Trophoblast cell (in vitro differentiated cells and primary cell): ENCODE measurements around the gene HOXA4.

Experiments used
- DNase-seq, 2 donors: peaks; one replicate each; pipeline ENCODE4 v3.0.0-alpha.2; 2016
- H2AFZ ChIP-seq: 2 replicates; pipeline ENCODE4 v1.6.1; 2013; ENCODE audit warnings: low read length, moderate library complexity, mild to moderate bottlenecking; ENCODE audit not compliant: insufficient read depth, poor library complexity
- H2AK5ac ChIP-seq: 2 replicates; pipeline ENCODE4 v1.6.1; 2013; ENCODE audit warnings: mild to moderate bottlenecking, low read length
- H2BK120ac ChIP-seq: 2 replicates; pipeline ENCODE4 v1.6.1; 2013; ENCODE audit warnings: low read length, mild to moderate bottlenecking, moderate library complexity; ENCODE audit not compliant: insufficient read depth, poor library complexity
- H2BK12ac ChIP-seq: 2 replicates; pipeline ENCODE4 v1.6.1; 2013; ENCODE audit warnings: mild to moderate bottlenecking, low read length, moderate library complexity
- H2BK5ac ChIP-seq: 2 replicates; pipeline ENCODE4 v1.6.1; 2013; ENCODE audit warnings: low read length, low read depth, moderate library complexity, mild to moderate bottlenecking; ENCODE audit not compliant: poor library complexity
- H3K14ac ChIP-seq: 2 replicates; pipeline ENCODE4 v1.6.1; 2013; ENCODE audit warnings: mild to moderate bottlenecking, low read length
- H3K18ac ChIP-seq: 2 replicates; pipeline ENCODE4 v1.6.1; 2013; ENCODE audit warnings: mild to moderate bottlenecking, low read length
- H3K23ac ChIP-seq: 2 replicates; pipeline ENCODE4 v1.6.1; 2013; ENCODE audit warnings: low read length
- H3K27ac ChIP-seq: 2 replicates; pipeline ENCODE4 v1.5.1; 2013; ENCODE audit warnings: low read depth, mild to moderate bottlenecking, inconsistent platforms, low read length, moderate library complexity
- H3K27me3 ChIP-seq: 2 replicates; pipeline ENCODE4 v1.6.1; 2013; ENCODE audit warnings: inconsistent platforms, mild to moderate bottlenecking, low read length, moderate library complexity; ENCODE audit not compliant: insufficient read depth
- H3K36me3 ChIP-seq, 2 experiments: 1 replicate in 1 of 2; 2 replicates in 1 of 2; pipeline ENCODE4 v1.6.1; 2013; ENCODE audit warnings: low read length in 2 of 2, mild to moderate bottlenecking in 2 of 2, moderate library complexity in 1 of 2; ENCODE audit not compliant: insufficient read depth in 2 of 2, control insufficient read depth in 1 of 2
- H3K4ac ChIP-seq: 2 replicates; pipeline ENCODE4 v1.6.1; 2013; ENCODE audit warnings: low read depth, mild to moderate bottlenecking, low read length, moderate library complexity
- H3K4me1 ChIP-seq, 2 experiments: 1 replicate in 1 of 2; 2 replicates in 1 of 2; pipeline ENCODE4 v1.6.1; 2013; ENCODE audit warnings: low read length in 2 of 2, mild to moderate bottlenecking in 2 of 2, moderate library complexity in 1 of 2; ENCODE audit not compliant: insufficient read depth in 2 of 2, control insufficient read depth in 1 of 2
- H3K4me2 ChIP-seq: 2 replicates; pipeline ENCODE4 v1.6.1; 2013; ENCODE audit warnings: inconsistent platforms, mild to moderate bottlenecking, low read length, moderate library complexity
- H3K4me3 ChIP-seq: 2 replicates; pipeline ENCODE4 v1.5.1; 2013; ENCODE audit warnings: mild to moderate bottlenecking, low read depth, low read length, inconsistent platforms
- H3K79me1 ChIP-seq: one replicate; pipeline ENCODE4 v1.6.1; 2013; ENCODE audit warnings: low read length
- H3K79me2 ChIP-seq: 2 replicates; pipeline ENCODE4 v1.6.1; 2013; ENCODE audit warnings: low read length, mild to moderate bottlenecking; ENCODE audit not compliant: control insufficient read depth, insufficient read depth, poor library complexity
- H3K9ac ChIP-seq: 2 replicates; pipeline ENCODE4 v1.6.1; 2013; ENCODE audit warnings: mild to moderate bottlenecking, low read length
- H3K9me3 ChIP-seq: 2 replicates; pipeline ENCODE4 v1.6.1; 2013; ENCODE audit warnings: low read depth, mild to moderate bottlenecking, control low read depth, inconsistent platforms, low read length; ENCODE audit not compliant: insufficient read depth
- H4K12ac ChIP-seq: 2 replicates; pipeline ENCODE4 v1.6.1; 2013; ENCODE audit warnings: low read depth, mild to moderate bottlenecking, low read length, moderate library complexity
- H4K8ac ChIP-seq: 2 replicates; pipeline ENCODE4 v1.6.1; 2013; ENCODE audit warnings: low read depth, mild to moderate bottlenecking, low read length, moderate library complexity
- H4K91ac ChIP-seq: one replicate; pipeline ENCODE4 v1.6.1; 2013; ENCODE audit warnings: low read depth, mild to moderate bottlenecking, low read length, moderate library complexity
- WGBS: extraction: QIAGEN DNeasy Blood & Tissue Kit; methylation state at CpG from one replicate; pipeline ENCODE4 v1.1.7; 2013; ENCODE audit warnings: missing lambda C conversion rate; ENCODE audit not compliant: insufficient read length, insufficient coverage; ENCODE audit errors: extremely low coverage; 5-methylcytosine and 5-hydroxymethylcytosine counted together

Gene HOXA4

DNA sequence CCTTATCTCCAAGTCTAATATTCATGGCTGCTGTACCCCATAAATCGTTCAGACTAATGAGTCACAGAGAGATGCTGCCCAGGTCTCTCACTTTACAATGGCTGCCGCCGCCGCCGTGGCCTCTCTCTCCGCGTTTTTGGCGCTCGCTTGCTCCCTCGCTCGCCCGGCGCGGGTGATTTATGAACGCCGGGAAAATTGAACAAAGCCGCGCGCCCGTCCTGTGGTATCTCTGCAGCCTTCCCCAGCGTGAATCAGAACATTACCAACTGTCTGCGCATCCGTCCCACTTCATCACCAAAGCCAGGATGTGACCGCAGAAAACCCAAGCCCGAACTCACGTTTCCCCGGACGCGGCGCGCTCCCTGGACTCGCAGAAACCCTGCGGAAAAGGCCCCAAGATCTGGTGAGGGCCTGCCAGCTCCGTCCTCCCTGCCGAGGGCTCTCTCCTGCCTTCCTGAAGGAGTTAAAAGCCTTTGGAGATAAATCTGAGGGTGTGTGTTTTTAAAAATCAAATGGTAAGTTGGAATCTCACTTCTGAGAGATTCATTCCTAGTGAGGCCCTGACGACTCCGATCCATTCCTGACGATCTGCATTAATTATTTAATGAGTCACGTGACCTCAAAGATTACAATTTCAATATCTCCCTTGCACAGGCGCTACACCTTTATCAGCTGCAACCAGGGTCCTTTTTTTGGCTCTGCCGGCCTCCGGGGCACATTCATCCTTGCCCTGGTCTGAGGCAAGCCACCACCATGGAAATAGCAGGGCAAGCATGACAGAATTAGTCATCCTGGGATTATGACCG lies 6.3 kb downstream of the HOXA4 start:
- Histone ChIP-seq H3K23ac (no peak overlapping the region), H3K4me3 (no peak overlapping the region), H3K27me3 (peaks cover 88% of the 10 kb centered on the region), H2BK5ac (no peak overlapping the region), H3K4ac (no peak overlapping the region), H2BK12ac (no peak overlapping the region), H3K14ac (no peak overlapping the region), H2BK120ac (no peak overlapping the region), H2AFZ (no peak overlapping the region), H3K4me2 (no peak overlapping the region), H3K18ac (no peak overlapping the region), H3K27ac (no peak overlapping the region), H3K36me3 (no peaks in the 10 kb centered on the region), H3K9me3 (peaks cover 14% of the 10 kb centered on the region), H2AK5ac (no peak overlapping the region), H4K8ac (no peak overlapping the region), H3K4me1 (no peaks in the 10 kb centered on the region), H3K9ac (no peak overlapping the region), H4K91ac (no peak overlapping the region), H3K79me2 (no peaks in the 10 kb centered on the region), H3K79me1 (no peaks in the 10 kb centered on the region), H4K12ac (no peak overlapping the region)
- no peak for DNase-seq
- WGBS: no CpG with 5 or more reads among the region's 43 CpGs

DNA sequence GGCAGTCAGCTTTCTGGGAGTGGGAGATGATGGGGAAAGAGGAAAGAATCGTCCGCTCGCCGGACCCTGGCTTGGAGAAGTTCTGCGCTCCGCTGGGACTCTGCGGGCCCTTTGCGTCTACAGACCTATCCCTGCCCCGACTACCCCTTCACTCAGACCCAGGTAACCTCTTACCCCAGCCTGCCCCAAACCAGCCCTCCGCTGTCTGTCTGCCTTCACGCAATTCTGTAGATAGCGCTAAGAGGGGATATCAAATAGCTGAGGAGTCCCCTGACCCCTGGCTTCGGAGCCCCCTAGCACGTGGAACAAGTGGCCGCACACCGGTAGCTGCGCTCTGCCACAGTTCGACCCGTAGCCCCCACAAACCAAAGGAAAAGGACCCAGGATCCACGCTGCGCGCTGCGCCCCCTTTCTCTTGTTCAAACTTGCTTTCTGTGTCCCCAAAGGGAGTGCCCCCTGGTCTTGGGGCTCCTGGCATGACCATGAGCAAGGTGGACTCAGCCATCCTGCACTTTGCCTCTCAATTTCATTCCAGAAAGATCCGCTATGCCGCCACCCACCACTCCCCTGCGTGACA lies 7.0 kb downstream of the HOXA4 start:
- H3K4me1 ChIP-seq: no peaks in the 10 kb centered on the region
- H4K8ac ChIP-seq: no peak overlapping the region
- H2AFZ ChIP-seq: no peak overlapping the region
- H3K9ac ChIP-seq: no peak overlapping the region
- no peak overlapping the region for H3K4me2 ChIP-seq
- H2AK5ac ChIP-seq: no peak overlapping the region
- no peak overlapping the region for H3K4me3 ChIP-seq
- H2BK120ac ChIP-seq: no peak overlapping the region
- H3K79me2 ChIP-seq: no peaks in the 10 kb centered on the region
- no peak overlapping the region for H4K91ac ChIP-seq
- H3K4ac ChIP-seq: no peak overlapping the region
- no peak for DNase-seq
- H4K12ac ChIP-seq: no peak overlapping the region
- no peak overlapping the region for H2BK5ac ChIP-seq
- no CpG with 5 or more reads among the region's 26 CpGs for WGBS
- H3K23ac ChIP-seq: no peak overlapping the region
- H3K18ac ChIP-seq: no peak overlapping the region
- H3K36me3 ChIP-seq: no peaks in the 10 kb centered on the region
- no peak overlapping the region for H2BK12ac ChIP-seq
- H3K79me1 ChIP-seq: no peaks in the 10 kb centered on the region
- peaks cover 11% of the 10 kb centered on the region for H3K9me3 ChIP-seq
- H3K14ac ChIP-seq: no peak overlapping the region
- no peak overlapping the region for H3K27ac ChIP-seq
- H3K27me3 ChIP-seq: peaks cover 86% of the 10 kb centered on the region

DNA sequence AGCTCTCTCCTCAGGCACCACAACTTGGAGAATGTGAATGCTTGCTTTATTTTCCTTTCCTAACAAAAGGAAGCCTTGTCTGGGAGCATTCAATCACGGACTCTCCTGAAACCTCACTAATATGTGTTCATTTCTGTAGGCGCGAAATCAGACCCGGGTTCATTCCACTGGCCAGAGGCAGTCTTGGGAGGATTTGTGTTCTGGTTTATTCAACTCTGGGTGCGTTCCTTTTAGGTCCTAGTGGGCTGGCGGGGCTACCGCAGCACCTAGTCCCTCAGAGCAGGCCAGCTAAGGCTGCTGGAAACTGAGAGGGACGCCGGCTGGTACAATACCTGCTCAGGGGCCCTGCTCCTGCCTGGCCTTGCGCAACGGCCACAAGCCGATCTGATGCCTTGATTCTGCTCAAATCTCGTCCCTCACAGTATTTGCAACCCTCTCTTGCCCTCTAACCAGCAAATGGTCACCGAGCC lies 7.5 kb downstream of the HOXA4 start:
- Histone ChIP-seq H3K18ac (no peak overlapping the region), H3K9ac (no peak overlapping the region), H3K79me2 (no peaks in the 10 kb centered on the region), H3K23ac (no peak overlapping the region), H3K4me3 (no peak overlapping the region), H4K91ac (no peak overlapping the region), H3K4me2 (no peak overlapping the region), H3K4ac (no peak overlapping the region), H4K12ac (no peak overlapping the region), H2BK120ac (no peak overlapping the region), H3K4me1 (no peaks in the 10 kb centered on the region), H3K36me3 (no peaks in the 10 kb centered on the region), H3K9me3 (peaks cover 11% of the 10 kb centered on the region), H2AK5ac (no peak overlapping the region), H3K27ac (no peak overlapping the region), H2BK5ac (no peak overlapping the region), H3K27me3 (peaks cover 85% of the 10 kb centered on the region), H3K79me1 (no peaks in the 10 kb centered on the region), H4K8ac (no peak overlapping the region), H2AFZ (no peak overlapping the region), H3K14ac (no peak overlapping the region), H2BK12ac (no peak overlapping the region)
- no CpG with 5 or more reads among the region's 14 CpGs for WGBS
- DNase-seq: no peak

DNA sequence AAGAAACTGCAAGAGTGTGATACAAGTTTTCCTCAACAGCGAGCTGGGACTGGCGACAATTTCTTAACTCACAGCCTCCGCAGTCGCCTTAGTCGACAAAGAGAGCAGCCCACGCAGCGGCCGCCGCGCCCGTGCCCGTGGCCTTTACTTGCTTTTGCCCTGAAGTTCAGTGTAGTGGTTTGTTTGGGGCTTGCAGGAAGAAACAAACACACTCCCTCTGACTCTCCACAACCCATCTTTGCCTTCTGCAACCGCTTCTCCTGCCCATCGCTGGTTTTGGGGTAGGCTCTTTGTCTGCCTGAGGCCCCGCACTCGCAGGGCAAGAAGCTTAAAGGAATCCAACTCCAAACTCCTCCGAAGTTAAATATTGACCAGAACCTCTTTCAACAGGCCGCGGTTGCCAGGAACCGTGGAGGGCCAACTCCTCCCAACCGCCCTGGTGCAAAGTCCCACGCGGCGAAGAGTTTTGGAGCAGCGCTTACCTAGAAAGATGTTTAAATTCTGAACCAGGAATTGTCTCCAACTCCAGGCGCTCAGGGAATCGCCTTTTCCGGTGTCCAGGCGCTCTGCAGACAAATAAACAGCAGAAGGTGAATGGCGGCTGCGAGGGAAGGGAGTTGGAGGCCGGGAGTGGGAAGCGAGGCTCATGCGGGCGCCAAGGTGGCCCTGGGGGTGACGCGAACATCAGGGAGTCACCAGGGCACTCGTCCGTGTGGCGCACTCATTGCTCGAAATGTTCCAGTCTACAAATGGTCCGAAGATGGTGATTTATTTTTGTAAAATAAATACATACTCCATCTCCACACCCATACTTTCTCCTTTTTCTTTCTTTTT lies 8.3 kb downstream of the HOXA4 start:
- Histone ChIP-seq H2BK120ac (no peak overlapping the region), H3K9ac (no peak overlapping the region), H3K18ac (no peak overlapping the region), H3K27ac (no peak overlapping the region), H3K4me3 (no peak overlapping the region), H3K4me2 (no peak overlapping the region), H4K91ac (no peak overlapping the region), H4K12ac (no peak overlapping the region), H2AFZ (no peak overlapping the region), H3K23ac (no peak overlapping the region), H3K9me3 (peaks cover 11% of the 10 kb centered on the region), H2BK5ac (no peak overlapping the region), H3K79me1 (no peaks in the 10 kb centered on the region), H4K8ac (no peak overlapping the region), H2BK12ac (no peak overlapping the region), H3K4me1 (no peaks in the 10 kb centered on the region), H3K79me2 (no peaks in the 10 kb centered on the region), H3K27me3 (peaks cover 88% of the 10 kb centered on the region), H3K4ac (no peak overlapping the region), H3K36me3 (no peaks in the 10 kb centered on the region), H3K14ac (no peak overlapping the region), H2AK5ac (no peak overlapping the region)
- DNase-seq: no peak
- no CpG with 5 or more reads among the region's 42 CpGs for WGBS
